Esophagus (tissue), 2 donors: ENCODE measurements around the gene HOXA9. TPM values are rescaled to one million over a fixed set of nuclear protein-coding genes. Genes with fewer than 3 reads are reported as not detected.
A peak's percentile ranks its signal among the peaks of the same experiment; 100 is the strongest.

Experiments used
- H3K27ac ChIP-seq, 2 donors: one replicate each; pipeline ENCODE4 v1.5.1; 2013; ENCODE audit warnings: low read depth in 2 of 2, mild to moderate bottlenecking in 2 of 2, inconsistent platforms in 1 of 2, low read length in 1 of 2, moderate library complexity in 1 of 2
- H3K27me3 ChIP-seq, 2 donors: one replicate each; pipeline ENCODE4 v1.6.1; 2013; ENCODE audit warnings: low read length in 2 of 2, control low read depth in 1 of 2, mild to moderate bottlenecking in 1 of 2; ENCODE audit not compliant: insufficient read depth in 2 of 2, control insufficient read depth in 1 of 2
- H3K36me3 ChIP-seq, 2 donors: one replicate each; pipeline ENCODE4 v1.6.1; 2013; ENCODE audit warnings: low read length in 1 of 2; ENCODE audit not compliant: control insufficient read depth in 2 of 2, insufficient read depth in 2 of 2
- H3K4me1 ChIP-seq, 2 donors: one replicate each; pipeline ENCODE4 v1.6.1; 2013; ENCODE audit warnings: low read length in 1 of 2; ENCODE audit not compliant: control insufficient read depth in 2 of 2, insufficient read depth in 2 of 2
- H3K4me3 ChIP-seq, 2 donors: one replicate each; pipeline ENCODE4 v1.5.1; 2013; ENCODE audit warnings: low read length in 2 of 2, mild to moderate bottlenecking in 2 of 2, low read depth in 1 of 2, moderate library complexity in 1 of 2
- H3K9me3 ChIP-seq, 2 donors: one replicate each; pipeline ENCODE4 v1.6.1; 2013; ENCODE audit warnings: mild to moderate bottlenecking in 2 of 2, low read depth in 1 of 2, low read length in 1 of 2, moderate library complexity in 1 of 2; ENCODE audit not compliant: control insufficient read depth in 2 of 2, insufficient read depth in 1 of 2
- WGBS, 2 donors: extraction: QIAGEN DNeasy Blood & Tissue Kit; methylation state at CpG; one replicate each; pipeline ENCODE4 v1.1.7; 2013; 5-methylcytosine and 5-hydroxymethylcytosine counted together
- polyA plus RNA-seq, 2 donors: library from polyadenylated mRNA; stranded (reverse); fragments of 200-250 nt; gene quantifications; one replicate each; pipeline ENCODE4 v1.2.3, GENCODE V29; 2013
- donor health status: healthy with polysubstance abuse.
- donor health status: Bipolar disorder and iron deficiency.

Gene HOXA9
- polyA plus RNA-seq, 2 donors = 0.49 TPM

DNA sequence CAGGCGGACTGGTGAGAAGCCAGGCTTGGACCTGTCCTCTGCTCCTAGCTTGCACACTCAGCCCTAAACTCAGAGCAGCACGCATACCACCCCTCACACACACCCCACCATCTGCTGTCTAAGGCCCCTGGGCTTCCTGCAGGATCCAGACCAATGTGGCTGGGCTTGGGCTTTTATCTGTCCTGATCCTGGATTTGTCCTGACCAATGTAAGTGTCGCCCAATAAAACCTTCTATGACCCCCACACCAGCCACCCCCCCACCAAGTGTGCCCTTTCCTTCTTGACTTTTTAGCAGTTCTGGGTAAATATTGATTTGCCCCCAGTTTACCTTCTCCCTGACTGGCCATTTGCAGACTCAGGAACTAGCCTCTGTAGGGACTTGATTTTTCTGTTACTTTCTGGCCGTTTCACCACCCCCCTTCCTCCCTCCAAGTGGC lies 36.3 kb upstream of the HOXA9 start:
- H3K36me3 ChIP-seq = no peaks in the 10 kb centered on the region
- no peak overlapping the region for H3K27ac ChIP-seq
- H3K4me3 ChIP-seq = peak overlapping the region in 1 of 2 donors; percentile 21
- 14 to 20% methylated on average over 4 of the region's 4 CpGs for WGBS, 2 donors
- peaks cover 18% of the 10 kb centered on the region in 2 donors for H3K4me1 ChIP-seq
- H3K27me3 ChIP-seq = peaks cover 15 to 73% of the 10 kb centered on the region in 2 donors
- peaks cover 0 to 3% of the 10 kb centered on the region in 2 donors for H3K9me3 ChIP-seq

DNA sequence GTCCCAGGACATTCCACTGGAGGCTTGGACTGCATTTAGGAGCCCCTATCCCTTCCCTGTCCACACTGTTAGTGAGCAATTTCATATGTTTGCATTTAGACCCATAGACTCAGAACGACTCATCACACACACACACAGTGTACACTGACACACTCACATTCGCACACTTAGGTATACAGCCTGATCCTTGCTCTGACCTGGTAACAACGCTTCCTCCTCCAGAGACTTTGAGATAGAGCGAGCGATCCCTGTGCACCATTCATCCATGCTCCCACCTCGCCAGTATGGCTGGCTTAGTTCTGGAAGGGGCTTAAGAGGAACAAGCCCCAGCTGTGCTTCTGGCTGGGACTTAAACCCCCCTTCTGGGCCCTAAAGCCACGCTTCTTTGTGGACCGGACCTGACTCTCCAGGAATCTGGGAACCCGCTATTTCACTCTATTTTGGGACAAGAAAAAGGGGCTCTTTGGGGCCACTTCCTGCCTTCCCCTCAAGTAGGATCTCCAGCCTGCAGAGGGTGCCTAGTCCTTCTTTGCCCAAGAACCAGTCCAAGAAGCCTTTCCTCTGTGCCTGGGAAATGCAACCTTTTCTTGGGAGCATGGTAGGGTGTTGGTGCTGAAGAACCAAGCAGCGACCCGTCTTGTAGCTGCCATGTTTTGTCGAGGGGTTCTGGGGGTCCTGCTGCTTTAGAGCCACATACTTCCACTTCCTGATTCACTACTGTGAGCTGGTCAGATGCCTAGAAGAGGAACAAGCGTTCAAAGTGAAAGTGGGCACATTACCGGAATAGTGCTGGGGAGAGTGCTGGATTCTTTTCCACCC lies 35.6 kb upstream of the HOXA9 start:
- peak overlapping the region in 1 of 2 donors; percentile 60 for H3K4me3 ChIP-seq
- WGBS, 2 donors = 13 to 15% methylated on average over 14 of the region's 14 CpGs
- no peak overlapping the region for H3K27ac ChIP-seq

DNA sequence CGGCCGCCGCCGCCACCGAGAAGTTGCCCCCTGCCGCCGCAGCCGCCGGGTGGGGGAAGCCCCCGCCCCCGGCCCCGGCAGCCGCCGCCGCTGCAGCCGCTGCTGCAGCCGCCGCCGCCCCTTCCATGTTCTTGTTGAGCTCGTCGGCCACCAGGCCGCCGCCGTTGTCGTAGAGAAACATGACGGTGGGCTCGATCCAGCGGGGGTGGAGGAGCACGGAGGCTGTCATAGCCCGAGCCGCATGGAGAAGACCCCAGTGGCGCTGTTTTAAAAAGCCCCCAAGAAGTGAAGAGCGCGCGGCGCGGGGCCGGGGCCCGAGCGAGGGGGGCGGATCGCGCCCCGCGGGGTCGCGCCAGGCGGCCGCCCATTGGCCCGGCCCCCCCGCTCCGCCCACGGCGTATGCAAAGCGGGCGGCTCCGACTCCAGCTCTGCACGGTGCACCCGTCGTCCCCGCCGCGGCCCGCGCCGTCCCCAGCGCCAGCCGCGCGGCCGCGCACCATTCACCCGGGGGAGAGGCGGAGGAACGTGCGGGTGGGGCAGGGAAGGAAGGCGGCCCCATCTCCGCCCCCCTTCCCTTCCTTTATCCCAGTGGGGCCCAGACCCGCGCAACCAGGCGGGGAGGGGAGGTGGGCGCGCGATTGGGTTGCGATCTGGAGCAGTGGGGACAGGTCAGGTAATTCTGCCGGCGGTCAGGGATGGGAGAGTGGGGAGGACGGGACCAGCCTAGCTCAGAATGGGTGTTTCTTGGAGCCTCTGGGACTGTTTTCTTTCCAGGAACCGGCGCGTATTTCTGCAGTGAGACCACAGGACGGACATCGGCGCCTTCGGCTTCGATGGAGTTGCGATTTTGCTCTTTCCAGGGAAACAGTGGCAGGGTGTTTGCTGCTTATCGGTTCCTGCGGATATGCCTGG lies 34.8 kb upstream of the HOXA9 start, which contains the start of gene HOXA13:
Gene HOXA13 (minus strand): TSS at position 243 of the 912 bp plus-strand sequence. CDS start 14 bp downstream, at position 229.
- 1% methylated on average over 87 to 99 of the region's 99 CpGs for WGBS, 2 donors
- H3K4me3 ChIP-seq = peak within 1 kb of the TSS; percentile 22 to 60
- H3K27ac ChIP-seq = no peak within 1 kb of the TSS
- H3K4me1 ChIP-seq = peaks cover 18% of the 10 kb centered on the region in 2 donors
- H3K27me3 ChIP-seq = peaks cover 21 to 66% of the 10 kb centered on the region in 2 donors
- no peaks in the 10 kb centered on the region for H3K36me3 ChIP-seq
- H3K9me3 ChIP-seq = peaks cover 0 to 3% of the 10 kb centered on the region in 2 donors

More for the DNA sequence above, 35.6 kb upstream of the HOXA9 start:
- Histone ChIP-seq H3K36me3 (no peaks in the 10 kb centered on the region), H3K4me1 (peaks cover 18% of the 10 kb centered on the region in 2 donors), H3K9me3 (peaks cover 0 to 3% of the 10 kb centered on the region in 2 donors), H3K27me3 (peaks cover 15 to 73% of the 10 kb centered on the region in 2 donors)

DNA sequence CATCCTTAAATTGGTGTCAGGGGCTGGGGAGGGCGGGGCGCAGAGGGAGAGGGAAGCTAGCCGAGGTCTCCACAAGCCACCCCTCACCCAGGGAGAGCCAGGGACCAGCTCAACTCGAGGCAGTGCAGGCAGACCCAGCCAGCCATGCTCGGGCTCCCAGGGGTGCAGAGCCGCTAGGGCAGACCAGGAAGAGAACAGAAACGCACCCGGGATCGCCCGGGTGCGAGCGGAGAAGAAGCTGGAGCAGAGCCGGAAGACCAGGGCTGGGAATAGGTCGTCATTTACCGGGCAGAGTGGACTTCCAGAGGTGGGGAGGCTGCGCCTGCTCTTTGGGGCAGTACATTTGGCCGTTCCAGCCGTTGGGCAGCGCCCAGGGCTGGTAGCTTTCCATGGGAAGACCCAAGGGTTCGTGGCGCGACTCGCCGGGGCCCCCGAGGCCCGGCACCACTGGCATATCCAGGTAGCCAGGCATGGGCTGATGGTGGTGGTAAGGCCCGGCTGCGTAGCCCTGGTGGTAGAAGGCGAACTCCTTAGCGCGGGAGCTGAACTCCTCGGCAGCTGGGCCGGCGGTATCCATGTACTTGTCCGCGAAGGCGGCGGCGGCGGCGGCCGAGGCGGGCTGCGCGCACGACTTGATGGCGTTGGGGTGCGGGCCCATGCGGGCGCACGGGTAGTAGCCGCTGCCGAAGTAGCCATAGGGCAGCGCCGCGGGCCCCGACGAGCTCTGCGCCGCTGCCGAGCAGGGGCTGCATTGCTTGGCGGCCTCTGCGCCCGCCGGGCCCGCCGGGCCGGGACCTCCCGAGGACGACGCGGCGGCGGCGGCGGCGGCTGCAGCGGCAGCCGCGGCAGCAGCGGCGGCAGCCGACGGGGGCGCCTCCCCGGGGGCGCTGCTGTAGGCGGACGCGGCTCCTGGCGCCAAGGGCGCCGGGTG lies 33.8 kb upstream of the HOXA9 start:
- Histone ChIP-seq H3K27me3 (peaks cover 27 to 62% of the 10 kb centered on the region in 2 donors), H3K27ac (no peak overlapping the region), H3K4me1 (peaks cover 18% of the 10 kb centered on the region in 2 donors), H3K9me3 (peaks cover 0 to 3% of the 10 kb centered on the region in 2 donors), H3K36me3 (no peaks in the 10 kb centered on the region), H3K4me3 (peak overlapping the region; percentile 18 to 60)
- WGBS, 2 donors = 2 to 3% methylated on average over 70 to 93 of the region's 93 CpGs

DNA sequence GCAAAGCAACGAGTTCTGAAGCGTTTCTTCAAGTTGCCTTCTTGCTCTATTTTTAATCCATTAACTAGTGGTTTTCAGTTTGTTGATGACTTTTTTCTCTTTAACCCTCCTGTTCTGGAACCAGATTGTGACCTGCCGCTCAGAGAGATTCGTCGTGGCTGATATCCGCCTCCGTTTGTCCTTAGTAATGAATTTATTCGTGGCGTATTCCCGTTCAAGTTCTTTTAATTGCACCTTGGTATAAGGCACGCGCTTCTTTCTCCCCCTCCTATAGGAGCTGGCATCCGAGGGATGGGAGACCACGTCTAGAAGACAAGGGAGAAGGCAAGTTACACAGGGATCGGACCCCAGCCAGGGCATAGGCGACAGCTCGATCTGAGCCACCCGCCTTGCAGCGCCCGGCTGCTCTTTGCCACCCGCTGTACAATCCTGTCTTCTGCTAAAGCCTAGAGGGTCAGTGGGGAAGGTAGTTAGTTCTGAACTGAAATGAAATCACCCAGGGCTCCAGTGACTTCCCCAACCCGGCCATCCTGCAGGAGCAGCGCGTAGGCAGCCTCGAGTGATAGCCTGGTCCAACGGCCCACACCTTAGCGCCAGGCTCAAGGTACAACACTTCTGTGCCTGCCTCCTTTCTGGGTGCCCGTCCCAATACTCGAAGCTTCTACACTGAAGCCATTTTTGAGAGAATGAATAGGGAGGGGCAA lies 33.0 kb upstream of the HOXA9 start:
- Histone ChIP-seq H3K4me3 (no peak overlapping the region), H3K36me3 (no peaks in the 10 kb centered on the region), H3K9me3 (peaks cover 0 to 3% of the 10 kb centered on the region in 2 donors), H3K27me3 (peaks cover 33 to 65% of the 10 kb centered on the region in 2 donors), H3K27ac (no peak overlapping the region), H3K4me1 (peaks cover 18% of the 10 kb centered on the region in 2 donors)
- WGBS, 2 donors = 14 to 16% methylated on average over 29 of the region's 29 CpGs

DNA sequence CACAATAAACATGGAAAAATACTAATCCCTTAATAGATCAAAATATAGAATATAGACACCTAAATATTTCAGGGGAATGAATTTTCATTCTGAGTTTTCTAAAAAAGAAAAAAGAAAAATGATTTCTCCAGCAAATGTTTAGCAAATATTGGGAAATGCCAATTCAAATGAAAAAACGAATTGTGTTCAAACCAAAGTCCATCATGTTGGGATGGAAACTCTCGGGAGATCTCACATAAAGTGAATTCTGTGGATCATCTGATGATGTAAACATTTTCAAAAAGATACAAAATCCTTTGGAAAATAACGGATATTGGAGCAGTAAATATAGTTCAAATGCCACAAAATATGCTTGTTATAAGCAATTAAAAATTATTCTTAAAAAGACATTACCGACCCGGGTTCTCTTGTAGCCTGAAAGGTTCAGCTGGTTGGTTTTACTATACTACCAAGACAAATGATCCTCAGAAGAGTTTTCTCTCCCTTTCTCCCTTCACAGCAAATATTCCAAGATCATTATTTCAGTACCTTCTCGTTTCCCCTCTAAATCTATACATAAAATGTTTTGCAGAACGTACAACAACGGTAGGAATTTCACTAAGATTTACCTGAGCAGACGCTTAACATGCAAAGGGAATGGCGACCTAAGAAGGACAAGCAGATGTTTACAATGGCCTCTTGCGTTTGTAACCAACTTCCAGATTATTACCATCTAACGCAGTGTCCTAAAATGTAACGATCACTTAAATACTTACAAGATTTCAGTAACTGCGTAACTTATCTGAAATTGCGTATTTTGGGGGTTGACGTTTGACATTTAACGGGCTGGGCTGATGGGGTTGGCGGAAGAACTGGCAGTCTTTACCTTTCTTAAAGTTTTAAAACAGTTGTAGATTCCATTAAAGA lies 32.1 kb upstream of the HOXA9 start:
- Histone ChIP-seq H3K9me3 (peaks cover 0 to 3% of the 10 kb centered on the region in 2 donors), H3K4me1 (peaks cover 18 to 21% of the 10 kb centered on the region in 2 donors), H3K27me3 (peaks cover 33 to 65% of the 10 kb centered on the region in 2 donors), H3K36me3 (no peaks in the 10 kb centered on the region), H3K4me3 (no peak overlapping the region), H3K27ac (no peak overlapping the region)
- 25 to 28% methylated on average over 18 of the region's 18 CpGs for WGBS, 2 donors

DNA sequence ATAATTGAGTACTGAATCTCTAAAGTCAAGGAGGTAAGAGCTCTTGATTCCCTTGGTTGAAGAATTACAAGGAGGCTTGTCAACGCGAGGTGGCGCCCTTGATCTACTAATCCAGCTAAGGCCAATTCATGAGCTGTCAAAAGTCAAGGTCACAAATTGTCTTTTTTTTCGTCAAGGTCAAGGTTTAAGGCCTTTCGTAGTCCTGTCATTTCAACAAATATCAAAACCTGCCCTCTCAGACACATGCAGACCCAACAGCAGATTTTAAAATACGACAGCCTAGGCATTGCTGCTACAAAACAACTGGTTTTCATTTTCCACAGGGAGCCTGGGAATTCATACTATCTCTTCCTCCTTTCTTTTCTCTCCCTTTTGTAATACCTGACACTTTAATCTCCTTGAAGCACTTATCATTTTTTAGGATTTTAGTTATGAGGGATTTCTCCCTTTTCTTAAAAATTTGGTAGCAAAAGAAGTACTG lies 31.0 kb upstream of the HOXA9 start:
- peaks cover 38 to 66% of the 10 kb centered on the region in 2 donors for H3K27me3 ChIP-seq
- H3K4me3 ChIP-seq = no peak overlapping the region
- H3K9me3 ChIP-seq = peaks cover 0 to 3% of the 10 kb centered on the region in 2 donors
- H3K36me3 ChIP-seq = no peaks in the 10 kb centered on the region
- peaks cover 19 to 25% of the 10 kb centered on the region in 2 donors for H3K4me1 ChIP-seq
- no peak overlapping the region for H3K27ac ChIP-seq
- WGBS, 2 donors = 3% methylated on average over 6 of the region's 6 CpGs
